GM12891 (cell line): ENCODE measurements around the gene SETD4.

ENCODE experiments used
- POLR2A ChIP-seq: IDR thresholded peaks from 2 replicates; pipeline ENCODE4 v1.6.1; 2011; ENCODE audit warnings: low read depth, low read length, control low read depth
- POLR2AphosphoS5 ChIP-seq: IDR thresholded peaks from 2 replicates; pipeline ENCODE4 v1.6.1; 2011; ENCODE audit warnings: low read depth, low read length, control low read depth
- POU2F2 ChIP-seq: IDR thresholded peaks from 2 replicates; pipeline ENCODE4 v1.6.1; 2011; ENCODE audit warnings: low read depth, mild to moderate bottlenecking, control low read depth, low read length, moderate library complexity
- SPI1 ChIP-seq: IDR thresholded peaks from 2 replicates; pipeline ENCODE4 v1.6.1; 2011; ENCODE audit warnings: low read depth, low read length, control low read depth
- TAF1 ChIP-seq: IDR thresholded peaks from 2 replicates; pipeline ENCODE4 v1.6.1; 2011; ENCODE audit warnings: low read depth, low read length, control low read depth

- TF ChIP-seq TAF1: no peak
- TF ChIP-seq POLR2AphosphoS5: no peak
- no peak for TF ChIP-seq SPI1
- no peak for TF ChIP-seq POLR2A
- no peak for TF ChIP-seq POU2F2
Measured at GRCh38 chr21:36098182-36098532, 37.8 kb upstream of the SETD4 start.
